GM04503 (cell line): ENCODE measurements around the gene PPP4C.

Experiments used
- DNase-seq: peaks from one replicate; pipeline ENCODE4 v3.0.0-alpha.2; 2012; ENCODE audit warnings: low read depth

Gene PPP4C

DNA sequence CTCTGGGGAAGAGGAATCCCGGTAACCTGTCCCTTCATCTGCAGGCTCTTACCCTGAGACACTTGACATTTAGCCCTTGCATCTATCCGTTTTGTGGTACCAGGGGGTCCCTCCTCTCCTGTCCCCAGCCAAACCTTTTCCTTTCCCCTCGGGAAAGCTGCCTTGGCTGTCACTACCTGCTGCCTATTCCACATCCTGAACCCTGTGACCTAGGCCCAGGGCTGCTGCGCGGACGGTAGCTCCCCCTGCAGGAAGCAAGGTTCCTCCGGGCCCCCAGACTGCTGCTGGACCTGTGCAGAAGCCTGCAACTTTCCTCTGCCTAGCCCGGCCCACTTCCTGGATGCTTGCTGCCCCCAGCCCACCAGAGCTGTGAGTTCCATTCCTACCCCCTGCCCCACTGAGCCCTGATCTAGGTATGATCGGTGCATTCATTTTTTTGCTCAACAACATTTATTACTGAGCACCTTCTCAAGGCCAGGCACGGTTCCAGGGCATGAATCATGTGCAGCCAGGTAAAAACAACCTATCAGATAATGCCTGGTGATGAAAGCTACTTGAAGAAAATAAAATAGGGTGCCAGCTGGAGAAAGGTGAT is 20.7 kb upstream of the PPP4C start:
- no peak for DNase-seq

DNA sequence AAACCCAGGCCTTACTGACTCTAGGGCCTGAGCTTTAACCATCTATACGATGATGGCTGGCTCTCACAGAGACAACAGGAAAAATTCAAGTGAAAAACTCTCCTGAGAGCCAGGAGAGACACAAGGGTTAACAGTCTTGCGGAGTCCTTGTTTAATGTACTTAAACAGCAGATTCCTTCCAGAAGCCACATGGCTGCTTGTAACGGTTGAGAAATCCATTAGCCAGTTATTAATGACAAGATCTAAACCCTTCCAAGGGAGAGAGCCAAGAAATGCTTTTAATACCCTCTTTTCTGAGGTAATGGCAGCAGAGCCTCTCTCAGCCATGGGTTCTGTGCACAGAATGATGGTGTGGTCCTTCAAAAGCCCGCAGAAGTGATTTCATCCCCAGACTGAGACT is 15.4 kb upstream of the PPP4C start:
- no peak for DNase-seq

DNA sequence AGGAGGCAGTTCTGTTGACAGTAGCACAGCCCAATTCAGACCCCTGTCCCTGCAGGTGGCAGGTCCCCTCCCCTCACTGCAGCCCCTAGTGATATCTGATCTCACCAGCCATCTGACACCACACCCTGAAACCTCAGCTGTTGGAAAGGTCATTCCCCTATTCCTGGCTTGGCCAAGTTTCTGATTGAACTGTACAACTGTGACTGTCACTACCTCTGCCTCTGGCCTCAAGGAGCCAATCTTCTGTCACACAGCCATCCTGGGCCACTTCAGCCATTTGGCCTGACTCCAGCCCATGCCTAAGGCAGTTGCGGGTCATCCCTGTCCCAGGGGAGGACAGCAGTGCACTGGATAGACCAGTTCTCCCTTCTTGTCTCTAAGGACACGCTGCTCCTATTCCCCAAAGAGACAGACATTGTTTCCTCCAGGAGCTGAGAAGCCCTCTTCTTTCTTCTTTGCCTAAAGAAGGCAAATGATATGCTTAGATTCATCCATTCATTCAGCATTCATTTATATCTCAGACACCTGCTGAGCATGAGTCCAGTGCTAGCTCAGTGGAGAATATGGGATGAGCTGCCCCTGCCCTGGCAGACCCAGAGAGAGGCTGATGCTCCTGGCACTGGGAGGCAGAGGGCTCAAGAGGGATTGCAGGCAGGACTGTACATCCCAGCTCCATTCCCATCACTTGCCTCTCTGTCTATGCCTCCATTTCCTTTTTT is 14.8 kb upstream of the PPP4C start:
- no peak for DNase-seq

DNA sequence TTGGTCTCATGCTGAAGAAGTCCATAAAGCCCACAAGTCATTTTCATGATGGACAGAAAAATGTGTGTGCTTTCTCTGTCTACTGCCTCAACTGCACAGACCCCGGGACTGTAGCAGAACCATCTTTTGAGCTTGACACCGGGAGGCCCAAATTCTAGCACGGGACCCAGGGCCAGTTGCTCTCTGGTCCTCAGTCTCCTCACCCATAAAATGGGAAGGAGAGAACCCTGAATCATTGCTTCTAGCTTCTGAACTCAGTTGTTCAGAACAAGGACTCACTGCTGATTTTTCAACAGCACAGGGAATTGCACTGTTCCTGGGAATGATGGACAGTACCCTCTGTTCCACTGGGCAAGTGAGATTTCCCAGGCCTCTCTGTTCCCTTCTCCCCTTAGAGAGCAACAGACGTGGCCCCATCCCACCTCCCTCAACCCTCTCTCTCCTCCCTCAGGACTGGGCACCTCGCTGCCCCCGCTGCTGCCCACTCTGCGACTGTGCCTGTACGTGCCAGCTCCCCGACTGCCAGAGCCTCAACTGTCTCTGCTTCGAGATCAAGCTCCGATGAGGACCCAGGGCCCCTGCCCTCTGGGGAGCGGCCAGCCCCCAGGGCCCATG is 12.4 kb upstream of the PPP4C start:
- no peak for DNase-seq

DNA sequence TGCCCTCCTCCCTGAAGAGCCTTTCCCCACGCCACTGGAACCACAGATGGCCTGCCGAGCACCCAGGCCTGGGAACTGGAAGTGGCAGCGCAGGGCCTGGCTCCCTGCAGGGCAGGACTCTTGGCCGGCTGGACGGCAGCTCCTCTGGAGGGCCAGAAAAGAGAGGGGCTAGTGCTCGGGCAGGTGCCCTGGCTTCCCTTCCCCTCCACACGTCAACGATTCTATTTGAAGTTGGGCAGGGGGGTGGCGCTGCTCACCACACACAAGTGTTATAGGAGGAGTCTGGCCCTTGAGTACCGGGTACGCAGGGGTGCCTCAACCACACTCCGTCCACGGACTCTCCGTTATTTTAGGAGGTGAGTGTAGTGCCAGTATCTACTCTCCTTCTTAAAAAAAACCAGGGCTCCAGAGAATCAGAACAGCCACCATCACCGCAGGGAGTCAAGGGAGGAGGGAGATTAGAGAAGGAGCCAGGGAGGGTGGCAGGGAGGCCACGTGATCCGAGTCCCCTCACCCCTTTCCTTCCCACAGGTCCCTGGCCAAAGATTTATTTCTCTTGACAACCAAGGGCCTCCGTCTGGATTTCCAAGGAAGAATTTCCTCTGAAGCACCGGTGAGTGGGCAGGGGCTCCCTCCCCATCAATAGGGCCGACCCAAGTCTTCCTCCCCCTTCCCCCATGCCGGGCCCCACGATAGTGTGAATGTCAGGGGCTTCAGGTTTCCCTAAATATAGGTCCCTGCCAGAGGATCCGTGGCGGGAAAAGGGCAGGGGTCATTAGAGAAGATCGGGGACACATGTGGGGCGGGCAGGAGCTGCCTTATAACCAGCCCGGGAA is 11.7 kb upstream of the PPP4C start:
- DNase-seq, result no peak

DNA sequence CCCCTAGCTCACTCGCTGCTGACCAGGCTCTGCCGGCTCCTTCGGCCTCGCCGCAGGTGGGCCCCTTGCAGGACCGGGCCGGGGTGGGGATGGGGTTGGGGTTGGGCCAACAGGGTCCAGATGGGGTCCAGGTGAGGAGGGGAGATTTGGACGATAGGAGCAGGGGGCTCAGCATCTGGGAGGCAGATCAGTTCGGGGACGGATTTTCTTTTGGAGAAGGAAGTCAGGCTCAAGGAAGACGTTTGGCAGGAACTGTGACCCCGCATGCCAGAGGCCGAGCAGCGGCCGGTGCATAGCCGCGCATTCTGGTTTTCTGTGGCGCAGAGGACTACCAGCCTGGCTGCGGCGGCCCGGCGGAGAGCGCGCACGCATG is 11.1 kb upstream of the PPP4C start:
- DNase-seq, result no peak

DNA sequence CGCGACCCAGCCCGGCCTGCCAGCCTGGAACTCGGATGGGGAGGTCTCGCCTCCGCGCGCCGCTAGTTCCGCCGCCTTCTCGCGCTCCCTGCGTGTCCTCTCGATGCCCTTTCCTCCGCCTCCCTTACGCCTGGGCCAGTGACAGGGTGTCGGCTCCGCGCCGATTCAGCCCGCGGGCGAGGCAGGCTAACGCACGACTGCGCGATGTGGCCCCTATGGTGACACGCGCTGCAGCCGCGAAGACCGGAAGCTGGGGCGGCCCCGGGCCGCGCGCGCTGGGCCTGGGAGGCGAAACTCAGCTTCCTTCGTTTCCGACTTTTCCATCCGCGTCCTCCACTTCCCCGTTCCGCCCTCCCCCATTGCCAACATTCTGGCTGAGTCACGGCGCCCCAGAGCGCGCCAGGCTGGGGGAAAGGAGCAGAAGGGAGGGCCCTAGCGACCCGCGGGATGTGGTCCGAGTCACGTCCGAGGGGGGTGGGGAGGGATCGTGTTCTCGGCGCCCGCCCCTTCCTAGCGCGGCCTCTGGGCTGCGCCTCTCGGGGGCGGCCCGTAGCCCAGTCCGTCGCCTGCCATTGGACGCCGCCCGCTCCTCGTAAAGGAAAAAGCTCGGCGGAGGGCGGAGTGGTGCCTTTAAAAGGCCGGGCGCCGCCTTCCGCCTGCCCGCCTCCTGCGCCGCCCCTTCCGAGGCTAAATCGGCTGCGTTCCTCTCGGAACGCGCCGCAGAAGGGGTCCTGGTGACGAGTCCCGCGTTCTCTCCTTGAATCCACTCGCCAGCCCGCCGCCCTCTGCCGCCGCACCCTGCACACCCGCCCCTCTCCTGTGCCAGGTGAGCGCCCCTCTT is 10.5 kb upstream of the PPP4C start, which contains the start of gene ALDOA:
Gene ALDOA, plus strand, starts transcription at position 659 of the 841 bp plus-strand sequence. CDS start 1,138 bp downstream, outside the sequence.
- peak; percentile 91 for DNase-seq

DNA sequence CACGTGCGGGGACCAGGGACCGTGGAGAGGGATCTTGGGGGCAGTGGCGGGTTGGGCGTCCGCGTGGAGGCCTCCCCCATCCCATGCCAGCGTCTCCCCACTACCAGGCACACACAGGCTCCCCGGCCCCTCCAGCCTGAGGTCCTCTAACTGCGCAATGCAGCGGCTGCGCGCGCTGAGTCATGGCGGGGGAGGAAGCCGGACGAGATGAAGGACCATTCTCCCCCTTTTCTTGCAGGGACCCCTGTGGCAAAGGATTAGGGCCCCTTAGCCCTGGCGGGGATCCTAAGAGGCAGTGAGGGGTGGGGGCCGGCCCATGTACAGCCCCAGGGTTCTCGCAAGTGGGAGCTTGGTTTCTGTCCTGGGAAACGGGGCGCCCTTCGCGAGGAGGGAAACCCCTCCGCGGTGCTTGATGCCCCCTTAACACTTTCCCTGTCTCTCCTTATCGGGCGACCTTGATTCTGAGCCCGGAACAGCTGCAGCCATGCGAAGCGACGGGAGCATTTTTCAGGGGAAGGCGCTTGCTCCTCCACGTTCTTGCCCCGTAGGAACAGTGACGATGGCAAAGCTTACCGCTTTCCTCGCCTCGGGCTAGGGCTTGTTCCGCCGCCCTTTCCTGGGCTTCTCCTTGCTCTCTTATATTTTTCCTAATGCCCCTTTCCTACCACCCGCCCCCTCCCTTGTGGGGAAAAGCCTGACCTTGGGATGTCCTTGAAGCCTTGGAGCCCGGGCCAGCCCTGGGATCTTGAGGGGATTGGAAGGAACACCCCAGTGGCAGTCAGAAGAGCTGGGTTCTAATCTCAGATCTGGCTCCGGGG is 9.6 kb upstream of the PPP4C start:
- no peak for DNase-seq

DNA sequence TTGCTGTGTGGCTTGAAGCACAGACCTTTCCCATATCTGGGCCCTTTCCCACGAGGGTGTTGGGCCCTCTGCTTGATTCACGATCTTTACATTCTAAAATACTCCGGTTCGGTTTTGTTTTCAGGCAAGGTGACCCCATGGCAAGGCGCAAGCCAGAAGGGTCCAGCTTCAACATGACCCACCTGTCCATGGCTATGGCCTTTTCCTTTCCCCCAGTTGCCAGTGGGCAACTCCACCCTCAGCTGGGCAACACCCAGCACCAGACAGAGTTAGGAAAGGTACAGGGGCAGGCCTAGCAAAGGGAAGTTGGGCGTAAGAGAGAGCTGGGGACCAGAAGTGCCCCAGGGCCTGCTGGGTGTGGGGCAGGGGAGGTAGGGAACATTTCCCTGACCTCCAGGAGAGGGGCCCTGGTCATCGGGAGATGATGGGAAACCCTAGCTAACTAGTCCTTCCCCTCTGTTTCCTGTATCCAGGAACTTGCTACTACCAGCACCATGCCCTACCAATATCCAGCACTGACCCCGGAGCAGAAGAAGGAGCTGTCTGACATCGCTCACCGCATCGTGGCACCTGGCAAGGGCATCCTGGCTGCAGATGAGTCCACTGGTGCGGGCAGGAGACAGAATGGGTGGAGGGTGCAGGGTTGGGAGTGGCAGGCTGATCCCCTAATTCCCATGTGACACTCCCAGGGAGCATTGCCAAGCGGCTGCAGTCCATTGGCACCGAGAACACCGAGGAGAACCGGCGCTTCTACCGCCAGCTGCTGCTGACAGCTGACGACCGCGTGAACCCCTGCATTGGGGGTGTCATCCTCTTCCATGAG is 8.8 kb upstream of the PPP4C start:
- DNase-seq, result no peak

DNA sequence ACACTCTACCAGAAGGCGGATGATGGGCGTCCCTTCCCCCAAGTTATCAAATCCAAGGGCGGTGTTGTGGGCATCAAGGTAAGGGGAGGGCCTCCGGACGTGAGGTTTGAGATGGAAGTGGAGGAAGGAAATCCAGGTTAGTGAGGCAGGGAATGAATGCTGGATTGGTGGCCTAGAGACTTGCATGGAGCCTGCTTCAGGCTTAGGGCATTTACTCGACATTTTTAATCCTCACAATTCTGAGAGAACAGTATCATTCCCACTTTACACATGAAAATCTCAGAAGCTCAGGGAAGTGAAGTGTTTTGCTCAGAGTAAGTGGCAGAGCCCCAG is 8.2 kb upstream of the PPP4C start:
- no peak for DNase-seq

DNA sequence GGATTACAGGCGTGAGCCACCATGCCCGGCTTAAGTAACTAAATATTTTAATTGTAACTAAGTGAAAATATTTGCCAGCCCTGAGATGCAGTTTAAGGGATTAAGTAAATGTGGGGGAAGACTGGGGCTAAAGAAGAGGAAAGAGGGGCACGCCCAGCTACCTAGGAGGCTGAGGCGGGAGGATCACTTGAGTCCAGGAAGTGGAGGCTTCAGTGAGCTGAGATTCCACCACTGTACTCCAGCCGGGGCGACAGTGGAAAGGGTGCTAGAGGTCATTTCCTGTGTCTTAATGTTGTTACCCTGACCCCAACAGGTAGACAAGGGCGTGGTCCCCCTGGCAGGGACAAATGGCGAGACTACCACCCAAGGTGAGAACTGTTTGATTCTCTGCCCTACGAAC is 7.5 kb upstream of the PPP4C start:
- no peak for DNase-seq

DNA sequence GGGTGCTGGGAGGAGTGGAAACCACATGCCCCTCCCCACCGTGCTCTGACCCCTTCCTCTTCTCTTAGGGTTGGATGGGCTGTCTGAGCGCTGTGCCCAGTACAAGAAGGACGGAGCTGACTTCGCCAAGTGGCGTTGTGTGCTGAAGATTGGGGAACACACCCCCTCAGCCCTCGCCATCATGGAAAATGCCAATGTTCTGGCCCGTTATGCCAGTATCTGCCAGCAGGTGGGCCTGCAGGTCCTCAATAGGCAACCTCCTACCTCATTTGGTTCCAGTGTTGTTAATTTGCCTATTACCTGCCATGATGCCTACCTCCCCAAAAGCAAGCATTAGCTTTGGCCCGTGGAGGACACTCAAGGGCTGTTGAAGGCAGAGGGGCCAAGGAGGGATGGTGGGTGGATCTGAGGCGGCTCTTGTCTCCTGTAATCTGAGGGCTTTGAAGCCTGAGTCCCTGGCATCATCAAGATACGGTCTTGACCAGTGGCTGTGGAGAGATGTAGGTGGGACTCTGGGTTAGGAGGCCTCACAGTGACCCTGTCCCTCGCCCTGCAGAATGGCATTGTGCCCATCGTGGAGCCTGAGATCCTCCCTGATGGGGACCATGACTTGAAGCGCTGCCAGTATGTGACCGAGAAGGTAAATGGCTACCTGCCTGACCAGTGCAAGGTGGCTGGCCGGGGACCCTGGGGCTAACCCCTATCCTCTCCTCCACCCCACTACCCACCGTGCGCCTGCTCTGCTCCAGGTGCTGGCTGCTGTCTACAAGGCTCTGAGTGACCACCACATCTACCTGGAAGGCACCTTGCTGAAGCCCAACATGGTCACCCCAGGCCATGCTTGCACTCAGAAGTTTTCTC is 6.8 kb upstream of the PPP4C start:
- no peak for DNase-seq

DNA sequence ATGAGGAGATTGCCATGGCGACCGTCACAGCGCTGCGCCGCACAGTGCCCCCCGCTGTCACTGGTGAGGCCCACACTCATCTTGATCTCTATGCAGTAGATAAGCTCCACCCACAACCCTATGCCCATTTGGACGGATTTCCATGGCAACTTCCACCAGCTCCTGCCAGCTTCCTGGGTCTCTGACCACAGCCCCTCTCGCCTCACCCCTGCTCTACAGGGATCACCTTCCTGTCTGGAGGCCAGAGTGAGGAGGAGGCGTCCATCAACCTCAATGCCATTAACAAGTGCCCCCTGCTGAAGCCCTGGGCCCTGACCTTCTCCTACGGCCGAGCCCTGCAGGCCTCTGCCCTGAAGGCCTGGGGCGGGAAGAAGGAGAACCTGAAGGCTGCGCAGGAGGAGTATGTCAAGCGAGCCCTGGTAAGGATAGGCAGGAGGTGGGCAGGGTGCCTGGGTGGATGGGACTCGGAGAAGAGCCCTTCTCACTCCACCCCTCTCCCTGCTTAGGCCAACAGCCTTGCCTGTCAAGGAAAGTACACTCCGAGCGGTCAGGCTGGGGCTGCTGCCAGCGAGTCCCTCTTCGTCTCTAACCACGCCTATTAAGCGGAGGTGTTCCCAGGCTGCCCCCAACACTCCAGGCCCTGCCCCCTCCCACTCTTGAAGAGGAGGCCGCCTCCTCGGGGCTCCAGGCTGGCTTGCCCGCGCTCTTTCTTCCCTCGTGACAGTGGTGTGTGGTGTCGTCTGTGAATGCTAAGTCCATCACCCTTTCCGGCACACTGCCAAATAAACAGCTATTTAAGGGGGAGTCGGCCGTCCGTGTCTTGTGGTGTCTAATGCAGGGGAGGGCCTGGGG is 6.0 kb upstream of the PPP4C start:
- no peak for DNase-seq

DNA sequence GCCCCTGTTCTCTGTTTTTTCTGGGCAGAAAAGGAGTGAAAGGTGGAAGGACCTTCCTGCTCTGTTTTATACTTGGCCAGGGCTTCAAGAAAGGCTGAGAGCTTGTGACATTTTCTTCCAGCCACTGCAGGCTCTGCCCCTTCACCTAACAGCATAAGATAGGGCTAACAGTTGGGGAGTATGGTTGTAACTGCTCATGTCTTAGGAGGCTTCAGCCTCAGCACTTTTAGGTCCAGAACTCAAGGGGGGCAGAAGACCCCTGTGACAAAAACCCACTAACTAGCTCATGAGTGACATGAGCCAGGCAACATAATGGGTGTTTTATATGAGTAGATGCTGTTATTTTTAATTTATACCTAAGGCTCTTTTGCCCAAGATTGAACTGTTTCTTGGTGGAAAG is 5.3 kb upstream of the PPP4C start:
- DNase-seq, result no peak

DNA sequence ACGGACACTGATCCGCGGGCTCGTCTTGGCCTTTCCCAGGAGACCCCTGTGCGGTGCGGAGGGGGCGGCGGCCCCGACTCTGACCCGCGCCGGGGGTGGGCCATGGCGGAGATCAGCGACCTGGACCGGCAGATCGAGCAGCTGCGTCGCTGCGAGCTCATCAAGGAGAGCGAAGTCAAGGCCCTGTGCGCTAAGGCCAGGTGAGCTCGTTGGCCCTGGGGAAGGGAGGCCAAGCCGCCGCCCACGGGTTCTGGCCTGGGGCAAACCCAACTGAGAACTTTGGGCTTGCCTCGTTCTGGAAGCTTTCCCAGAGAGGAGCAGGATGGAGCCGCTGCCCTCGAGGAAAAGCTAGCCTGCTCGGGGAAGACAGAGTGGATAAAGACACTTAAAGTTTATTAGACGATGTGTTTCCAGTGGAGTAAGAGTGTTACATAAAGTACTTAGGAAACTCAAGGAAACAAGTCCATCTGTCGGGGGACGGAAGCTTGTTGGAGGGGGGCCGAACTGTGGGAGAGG is 540 bp downstream of the PPP4C start:
- DNase-seq, result no peak

DNA sequence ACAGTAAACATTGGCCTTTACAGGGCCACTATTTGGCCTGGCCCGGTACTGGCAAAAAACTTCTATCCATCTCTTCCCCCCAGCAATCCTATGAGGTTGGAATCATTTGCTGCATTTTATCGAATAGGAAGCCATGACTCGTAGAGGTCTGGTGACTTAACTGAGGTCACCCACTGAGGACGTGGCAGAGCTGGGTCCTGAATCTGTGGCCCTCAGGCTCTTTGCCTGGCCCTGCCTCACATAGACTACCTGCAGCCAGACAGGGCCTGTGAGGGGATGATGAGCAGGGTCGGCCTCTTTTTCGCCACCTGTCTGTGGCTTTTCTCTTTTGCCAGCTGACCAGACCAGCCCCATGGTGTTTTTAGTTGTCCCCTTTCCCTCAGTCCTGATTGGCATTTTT is 1.9 kb downstream of the PPP4C start:
- DNase-seq, result no peak

DNA sequence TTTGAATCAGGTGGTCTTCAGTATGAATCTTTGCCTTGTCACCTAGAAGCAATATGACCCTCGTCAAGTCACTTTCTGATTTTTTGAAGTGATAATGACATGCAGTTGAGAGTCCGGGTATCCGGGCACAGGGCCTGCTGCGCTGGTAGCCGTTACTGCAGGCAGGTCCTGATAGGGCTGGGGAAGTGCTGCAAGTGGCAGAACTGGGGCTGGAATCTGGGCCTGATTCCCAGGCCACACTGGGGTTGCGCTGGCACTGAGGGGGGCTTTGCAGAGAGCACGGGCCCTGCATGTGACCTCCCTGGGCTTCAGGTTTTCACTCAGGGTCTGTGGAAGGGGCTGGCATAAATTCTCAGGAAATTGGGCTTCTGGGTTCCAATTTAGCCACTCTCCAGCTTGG is 3.0 kb downstream of the PPP4C start:
- no peak for DNase-seq

DNA sequence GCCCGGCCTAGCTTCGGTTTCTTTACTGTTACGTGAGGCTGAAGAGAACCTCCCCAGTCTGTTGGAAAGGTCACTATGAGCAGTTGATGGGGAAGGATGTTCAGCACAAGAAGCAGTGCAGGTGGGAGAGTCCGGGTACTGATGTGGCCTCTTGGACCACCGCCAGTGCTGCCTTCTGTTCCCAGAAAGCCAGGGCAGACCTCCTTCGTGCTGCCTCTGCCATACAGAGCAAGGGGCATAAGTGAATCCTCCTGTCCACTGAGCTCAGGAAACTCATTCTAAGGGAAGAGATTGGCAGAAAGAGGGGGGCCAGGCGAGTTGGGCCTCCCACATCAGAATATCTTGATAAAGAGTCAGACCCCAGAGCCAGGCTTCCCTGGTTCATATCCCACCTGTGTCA is 3.7 kb downstream of the PPP4C start:
- DNase-seq, result no peak
